NK-92 treated with Interleukin-12 subunit alpha and Interleukin-12 subunit beta, amount 100 ng/mL, for 24 hours (cell line): ENCODE measurements around the gene PNLIPRP1.

Experiments used
- DNase-seq: peaks from one replicate; lab custom pipeline; 2025; lab: John Stamatoyannopoulos, UW

Gene PNLIPRP1

DNA sequence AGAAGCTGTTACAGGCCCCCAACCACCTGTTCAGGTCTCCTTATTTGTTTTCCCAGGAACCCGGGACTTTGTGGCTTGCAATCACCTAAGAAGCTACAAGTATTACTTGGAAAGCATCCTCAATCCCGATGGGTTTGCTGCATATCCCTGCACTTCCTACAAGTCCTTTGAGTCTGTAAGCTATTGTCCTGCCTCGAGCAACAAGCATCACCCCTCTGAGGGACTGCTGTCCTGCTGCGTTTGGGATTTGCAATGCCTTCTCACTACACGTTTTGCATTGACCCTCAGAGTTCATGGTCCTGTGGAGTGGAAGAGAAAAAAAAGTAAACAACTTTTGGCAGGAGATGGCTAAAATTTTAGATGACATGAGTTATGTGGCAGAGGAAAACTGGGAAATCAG is 9.2 kb downstream of the PNLIPRP1 start:
- no peak for DNase-seq

DNA sequence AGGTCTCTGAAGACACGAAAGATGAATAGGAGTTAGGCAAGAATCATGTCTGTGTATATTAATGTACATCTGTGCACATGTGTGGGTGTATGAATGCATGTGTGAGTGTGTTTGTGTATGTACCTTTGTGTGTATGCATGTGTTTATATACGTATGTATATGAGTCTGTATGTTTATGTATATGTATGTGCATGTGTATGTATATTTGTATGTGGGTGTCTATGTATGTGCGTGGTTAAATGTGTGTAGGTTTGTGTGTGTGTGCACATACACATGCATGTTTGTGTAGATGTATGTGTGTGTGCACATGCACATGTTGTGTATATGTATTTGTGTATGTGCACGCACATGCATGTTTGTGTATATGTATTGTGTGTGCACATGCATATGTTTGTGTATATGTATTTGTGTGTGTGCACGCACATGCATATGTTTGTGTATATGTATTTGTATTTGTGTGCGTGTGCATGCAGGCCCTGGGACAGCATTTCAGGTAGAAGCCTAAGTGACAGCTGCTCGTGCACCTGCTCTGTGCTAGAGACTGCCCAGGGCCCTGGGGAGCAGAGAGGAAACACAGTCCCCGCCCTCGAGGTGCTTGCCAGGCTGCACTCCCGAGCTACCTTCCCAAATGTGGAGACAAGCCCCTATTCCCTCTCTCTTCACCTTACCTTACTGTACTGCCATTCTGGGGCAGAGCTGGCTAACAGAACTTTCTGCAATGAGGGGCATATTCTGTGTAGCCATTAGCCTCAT is 12.1 kb downstream of the PNLIPRP1 start:
- DNase-seq = no peak

DNA sequence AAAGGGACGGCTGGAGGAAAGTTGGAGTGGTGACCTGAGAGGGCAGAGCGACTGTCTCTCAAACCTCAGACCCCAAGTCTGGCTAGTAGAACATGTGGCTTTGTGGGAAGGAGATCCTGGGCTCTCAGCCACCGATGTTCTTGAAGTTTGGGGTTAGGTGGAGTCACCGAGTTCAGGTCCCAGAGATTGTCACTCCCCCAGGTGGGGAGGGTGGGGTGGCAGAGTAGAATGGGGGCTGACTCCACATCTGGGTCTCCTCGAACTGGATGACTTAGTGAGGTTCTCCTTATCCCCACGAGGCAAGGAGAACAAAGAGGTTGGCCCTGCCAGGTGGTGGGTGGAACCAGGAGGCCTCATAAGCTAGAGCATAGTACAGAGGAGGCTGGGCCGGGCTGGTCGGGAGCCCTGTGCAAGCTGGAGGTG is 15.3 kb downstream of the PNLIPRP1 start:
- DNase-seq = no peak

DNA sequence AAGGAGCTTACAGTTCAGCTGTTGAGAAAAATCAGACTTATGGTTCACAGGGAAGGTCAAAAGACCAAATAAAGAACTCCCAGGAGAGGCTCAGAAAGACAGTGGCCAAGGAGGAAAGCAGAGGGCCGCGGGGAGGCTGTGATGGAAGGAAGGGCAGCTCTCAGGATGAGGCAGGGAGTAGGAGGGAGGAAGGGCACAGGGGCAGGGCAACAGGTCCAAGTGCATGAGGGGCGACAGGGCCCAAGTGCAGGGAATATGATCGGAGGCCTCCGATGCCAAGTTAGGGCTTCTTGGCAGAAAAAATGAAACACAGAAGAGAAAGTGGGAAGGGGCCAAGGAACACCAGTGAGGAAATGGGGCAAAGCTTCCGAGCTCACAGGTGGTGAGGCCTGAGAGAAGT is 16.6 kb downstream of the PNLIPRP1 start:
- no peak for DNase-seq

DNA sequence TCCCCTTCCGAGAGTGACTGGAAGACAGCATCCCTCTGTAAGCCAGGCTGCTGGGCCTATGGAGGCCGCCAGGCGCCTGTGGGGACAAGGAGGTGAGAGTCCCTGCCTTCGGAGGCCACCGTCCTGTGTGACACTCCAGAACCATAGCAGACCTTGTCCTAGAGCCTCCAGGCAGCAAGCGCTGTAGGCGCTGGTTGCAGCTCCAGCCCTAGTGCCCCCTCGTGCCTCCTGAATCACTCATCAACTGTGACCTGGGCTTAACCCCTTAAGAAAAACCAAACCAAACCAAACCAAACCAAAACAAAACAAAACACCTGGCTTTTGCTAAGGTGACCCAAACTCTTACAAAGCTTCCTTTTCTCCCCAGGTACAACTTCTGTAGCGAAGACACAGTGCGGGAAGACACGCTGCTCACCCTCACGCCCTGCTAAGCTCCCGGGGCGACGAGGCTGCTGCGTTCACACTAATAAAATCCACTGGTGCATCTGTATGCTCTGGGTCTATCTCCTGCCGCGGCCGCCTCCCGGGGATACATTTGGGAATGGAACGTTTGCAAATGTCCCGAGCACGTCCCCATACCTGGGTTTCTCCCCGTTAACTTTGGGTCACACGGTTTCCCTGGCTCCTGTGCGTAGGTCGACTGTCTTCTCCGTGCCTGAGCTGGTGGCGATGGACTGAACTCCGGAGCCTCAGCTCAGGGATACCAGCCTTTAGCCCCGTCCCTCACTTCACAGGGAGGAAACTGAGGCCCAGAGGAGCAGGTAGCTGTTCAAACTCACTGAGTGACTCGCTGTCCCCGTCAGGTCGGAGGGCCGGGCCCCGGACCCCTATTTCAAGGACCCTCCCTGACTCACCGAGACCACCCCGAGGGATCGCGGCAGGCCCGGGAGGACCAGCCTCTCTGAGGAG is 18.2 kb downstream of the PNLIPRP1 start:
- DNase-seq = no peak

DNA sequence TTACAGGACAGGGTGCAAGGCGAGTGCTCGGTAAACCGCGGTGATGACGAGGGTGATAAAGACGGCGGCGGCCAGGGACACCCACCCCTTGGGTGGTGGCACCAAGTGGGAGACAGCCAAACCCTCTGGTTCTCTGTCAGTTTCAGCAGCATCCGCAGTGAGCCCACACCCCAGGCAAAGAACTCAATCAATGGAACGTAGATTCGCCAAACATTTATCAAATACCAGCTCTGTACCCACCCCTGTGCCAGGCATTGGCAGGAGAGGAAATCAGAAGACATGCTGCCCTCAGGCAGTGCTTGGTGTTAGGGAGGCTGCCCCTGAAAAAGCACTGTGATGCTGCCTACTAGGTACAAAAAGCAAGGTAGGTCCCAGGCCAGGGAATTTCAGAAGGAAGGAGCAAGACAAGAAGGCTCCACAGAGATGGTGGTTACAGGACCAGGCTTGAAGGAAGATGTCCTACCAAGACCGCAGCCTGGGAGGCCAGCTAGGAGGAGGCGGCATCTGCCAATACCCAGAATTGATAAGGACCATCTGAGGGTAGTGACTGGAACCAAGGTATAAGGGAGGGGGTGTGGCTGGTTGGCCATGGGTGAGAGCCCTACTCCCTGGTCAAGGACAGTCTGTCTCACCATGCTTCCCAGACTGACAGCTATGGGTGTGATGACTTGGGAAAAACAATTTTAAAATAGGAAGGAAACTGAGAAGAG is 19.8 kb downstream of the PNLIPRP1 start:
- no peak for DNase-seq

DNA sequence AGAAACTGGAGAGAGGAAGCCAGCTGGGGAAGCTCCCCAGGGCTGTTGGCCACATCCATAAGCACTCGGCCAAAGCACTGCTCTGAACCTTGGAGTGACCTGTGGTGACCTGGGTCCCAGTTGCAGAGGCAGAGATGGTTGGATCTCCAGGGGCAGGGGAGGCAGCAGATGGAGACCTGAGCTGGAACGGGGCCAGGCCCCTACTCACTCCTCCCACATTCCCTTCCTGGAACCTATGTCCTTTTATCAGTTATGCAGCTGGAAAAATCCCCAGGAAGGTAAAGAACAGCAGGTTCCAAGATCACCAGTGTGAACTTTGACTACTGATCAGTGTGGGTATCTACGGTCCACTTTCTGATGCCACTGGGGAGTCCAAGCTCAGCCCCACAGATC is 20.4 kb downstream of the PNLIPRP1 start:
- no peak for DNase-seq

DNA sequence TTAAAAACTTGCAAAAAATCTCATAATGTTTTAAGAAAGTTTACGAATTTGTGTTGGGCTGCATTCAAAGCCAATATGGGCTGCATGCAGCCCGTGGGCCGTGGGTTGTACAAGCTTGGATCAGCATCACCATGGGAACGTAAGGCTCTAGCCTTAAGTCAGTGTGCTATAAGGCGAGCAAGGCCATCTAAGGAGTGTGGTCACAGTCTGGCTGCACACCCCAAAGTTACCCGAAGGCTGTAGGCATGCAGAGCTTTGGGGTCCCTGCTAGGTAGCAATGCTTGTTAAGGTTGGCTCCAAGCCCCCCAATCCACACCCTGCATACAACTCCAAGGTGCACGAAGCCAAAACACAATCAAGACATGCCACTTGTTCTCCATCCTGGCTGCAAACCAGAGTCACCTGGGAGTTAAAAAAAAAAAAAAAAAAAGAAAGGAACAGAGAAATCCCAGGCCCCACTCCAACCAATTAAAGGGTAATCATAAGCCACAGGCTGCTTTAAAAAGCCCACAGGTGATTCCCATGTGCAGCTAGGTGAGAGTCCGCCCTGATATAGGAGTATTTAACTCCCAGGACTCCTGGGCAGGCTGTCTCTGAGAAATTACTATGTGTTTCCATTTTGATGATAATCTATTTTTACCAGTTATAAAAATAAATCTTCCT is 21.5 kb downstream of the PNLIPRP1 start:
- no peak for DNase-seq

DNA sequence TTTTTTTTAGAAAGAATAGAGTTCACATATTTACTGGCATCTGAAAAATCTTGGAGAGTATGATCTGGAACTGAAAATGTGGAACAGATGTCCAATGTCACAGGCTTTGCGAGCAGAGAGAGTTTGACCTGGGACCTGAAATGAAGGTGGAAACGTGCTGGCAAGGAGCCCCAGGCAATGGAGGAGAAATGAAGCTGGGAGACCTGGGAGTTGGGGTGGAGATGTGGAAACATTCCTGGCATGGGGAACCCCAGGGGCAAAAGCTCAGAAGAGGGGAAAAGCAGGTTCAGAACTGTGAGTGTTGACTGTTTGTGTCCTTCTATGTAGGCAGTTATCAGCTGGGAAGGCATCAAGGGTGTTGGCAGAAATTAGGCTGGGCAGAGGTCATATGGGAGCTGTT is 22.7 kb downstream of the PNLIPRP1 start:
- DNase-seq = no peak

DNA sequence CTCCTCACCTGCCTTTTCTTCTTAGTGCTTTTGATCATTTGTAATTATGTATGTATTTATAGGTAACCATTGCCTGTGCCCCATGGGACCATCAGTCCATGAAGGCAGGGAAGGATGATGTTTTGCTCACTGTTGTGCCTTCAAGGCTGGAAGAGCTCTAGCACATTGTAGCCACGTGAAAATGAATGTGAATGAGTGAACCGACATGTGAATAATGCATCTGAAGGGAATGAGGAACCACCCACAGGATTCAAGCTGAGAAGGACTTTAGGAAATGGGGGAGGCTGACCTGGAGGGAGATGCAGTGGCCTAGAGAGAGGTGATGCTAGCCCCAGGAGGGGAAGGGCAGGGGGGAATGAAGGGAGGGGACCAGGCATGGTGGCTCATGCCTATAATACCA is 24.0 kb downstream of the PNLIPRP1 start:
- no peak for DNase-seq

DNA sequence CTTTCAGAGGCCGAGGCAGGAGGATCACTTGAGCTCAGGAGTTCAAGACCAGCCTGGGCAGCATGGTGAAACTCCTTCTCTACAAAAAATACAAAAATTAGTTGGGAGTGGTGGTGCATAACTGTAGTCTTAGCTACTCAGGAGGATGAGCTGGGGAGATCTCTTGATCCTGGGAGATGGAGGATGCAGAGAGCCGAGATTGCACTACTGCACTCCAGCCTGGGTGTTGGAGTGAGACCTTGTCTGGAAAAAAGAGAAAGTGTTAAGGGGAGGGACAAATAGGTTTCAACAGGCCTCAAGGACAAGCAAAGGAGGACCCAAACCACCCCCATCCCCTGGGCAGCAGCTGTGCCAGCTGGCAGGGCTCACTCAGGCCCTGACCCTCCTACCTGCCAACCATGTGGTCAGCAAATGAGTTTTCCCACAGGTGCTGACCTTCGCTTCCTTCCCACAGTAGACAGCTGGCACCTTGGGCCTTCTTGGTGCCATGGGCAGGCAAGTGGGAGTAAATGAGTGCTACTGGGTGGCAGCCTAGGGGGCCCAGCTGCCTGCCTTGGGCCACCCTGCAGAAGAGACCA is 24.5 kb downstream of the PNLIPRP1 start:
- DNase-seq = no peak

DNA sequence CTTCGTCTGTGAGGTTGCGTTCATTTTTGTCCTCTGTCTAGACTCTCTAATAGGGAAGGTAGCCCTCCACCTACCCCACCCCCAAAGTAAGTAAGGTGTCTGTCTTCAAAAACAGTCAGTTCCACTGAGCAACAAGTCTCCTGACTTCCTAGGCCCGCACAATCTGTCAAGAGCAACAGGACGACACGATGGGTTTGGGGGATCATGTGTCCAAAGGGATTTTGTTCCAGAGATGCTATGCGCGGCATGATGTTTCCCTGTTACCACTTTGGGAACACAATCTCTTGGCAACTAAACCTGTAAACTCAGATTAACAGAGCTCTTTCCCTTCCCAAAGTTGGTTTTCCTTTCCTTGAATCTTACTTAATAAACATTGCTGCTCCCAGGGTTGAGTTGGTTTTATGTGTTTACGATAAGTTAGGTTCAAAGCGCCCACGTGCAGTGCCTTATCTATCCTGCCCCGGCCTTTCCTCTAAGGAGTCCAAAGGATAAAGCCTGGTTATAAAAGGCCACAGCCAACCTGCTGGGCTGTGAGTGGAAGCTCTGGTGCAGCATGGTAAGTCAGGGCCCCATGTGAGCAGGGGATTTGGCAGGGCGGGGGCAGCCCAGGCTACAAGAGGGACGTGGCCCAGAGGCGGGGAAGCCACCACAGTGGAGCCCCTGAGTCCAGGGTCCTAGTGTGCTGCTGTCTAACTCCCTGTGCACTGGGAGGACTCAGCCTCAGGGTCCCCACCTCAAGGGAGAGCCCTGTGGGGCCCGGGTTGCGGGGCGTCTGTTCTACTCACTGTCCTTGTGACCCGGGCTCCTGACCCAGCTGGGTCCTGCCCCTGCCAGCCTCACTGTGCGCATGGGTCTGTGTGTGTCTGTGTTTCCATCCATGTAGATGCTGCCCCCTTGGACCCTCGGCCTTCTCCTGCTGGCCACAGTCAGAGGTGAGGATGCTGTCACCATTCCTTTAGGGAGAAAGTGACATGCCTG is 30.0 kb downstream of the PNLIPRP1 start, which contains the start of gene PNLIPRP2:
TSS of gene PNLIPRP2 (plus strand) at position 531 of the 978 bp plus-strand sequence.
- no peak for DNase-seq

DNA sequence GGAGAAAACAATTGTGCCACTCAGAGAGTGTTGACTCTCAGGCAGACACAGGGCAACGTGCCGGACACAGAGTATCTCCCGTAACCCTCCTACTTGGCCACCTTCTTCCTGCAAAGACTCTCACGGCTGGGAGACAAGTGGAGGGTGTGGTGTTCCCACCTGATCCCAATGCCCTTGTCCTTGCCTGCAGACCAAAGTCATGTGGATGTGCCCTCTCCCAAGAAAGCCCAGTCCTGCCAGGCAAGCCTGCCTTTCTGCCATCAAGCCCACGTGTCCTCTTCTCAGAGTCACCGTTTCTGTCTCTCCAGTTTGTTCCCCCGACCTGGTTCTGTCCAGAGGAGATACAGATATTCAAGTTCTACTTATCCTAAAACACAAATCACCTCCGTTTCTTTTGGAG is 30.7 kb downstream of the PNLIPRP1 start:
- DNase-seq = no peak

DNA sequence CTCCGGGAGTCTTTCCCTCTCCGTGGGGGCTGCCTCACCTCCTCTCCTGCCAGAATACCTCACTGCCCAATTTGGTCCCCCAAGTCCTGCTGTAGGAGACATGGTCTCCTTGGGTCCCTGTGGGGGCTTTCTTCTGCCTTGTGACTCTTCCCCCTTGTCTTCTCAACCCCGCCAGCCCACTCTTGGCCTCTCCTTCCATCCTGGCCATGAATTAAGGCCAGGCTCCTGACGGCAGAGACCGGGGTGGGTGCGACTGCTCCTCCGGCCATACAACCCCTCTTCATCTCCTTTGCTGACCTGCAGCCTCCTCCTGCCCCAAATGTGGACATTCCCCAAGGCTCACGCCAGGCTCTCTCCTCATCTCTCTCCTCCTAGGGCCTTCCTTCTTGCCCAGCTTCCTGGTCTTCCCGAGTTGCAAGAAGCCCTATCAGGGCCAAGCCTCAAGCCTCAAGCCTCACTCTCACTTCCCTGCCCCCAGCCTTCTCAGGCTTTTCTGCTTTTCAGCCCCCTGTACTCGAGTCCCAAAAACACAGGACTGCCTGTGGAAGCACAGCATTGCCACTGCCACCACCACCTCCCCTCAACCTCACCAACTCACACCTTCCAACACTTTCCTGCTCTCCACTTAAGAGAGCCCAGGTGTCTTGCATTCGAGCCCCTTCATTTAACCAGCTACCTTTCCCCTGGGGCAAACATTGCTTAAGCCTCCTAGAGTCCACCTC is 31.3 kb downstream of the PNLIPRP1 start:
- DNase-seq = no peak

DNA sequence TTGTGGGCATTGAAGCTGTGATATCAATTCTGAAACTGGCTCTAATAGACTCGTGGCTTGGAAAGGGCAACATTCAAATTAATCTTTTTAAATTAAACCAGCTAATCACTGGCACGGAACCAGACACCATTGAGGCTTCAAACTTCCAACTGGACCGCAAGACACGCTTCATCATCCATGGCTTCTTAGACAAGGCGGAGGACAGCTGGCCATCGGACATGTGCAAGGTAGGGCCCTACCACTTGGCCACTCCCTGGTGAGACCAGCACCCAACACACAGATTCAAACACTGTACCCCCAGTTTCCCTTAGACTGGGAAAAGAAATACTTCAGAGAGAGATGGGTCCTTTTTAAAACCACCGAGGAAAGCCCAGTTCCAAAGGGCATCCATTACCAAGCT is 35.1 kb downstream of the PNLIPRP1 start:
- DNase-seq = no peak

DNA sequence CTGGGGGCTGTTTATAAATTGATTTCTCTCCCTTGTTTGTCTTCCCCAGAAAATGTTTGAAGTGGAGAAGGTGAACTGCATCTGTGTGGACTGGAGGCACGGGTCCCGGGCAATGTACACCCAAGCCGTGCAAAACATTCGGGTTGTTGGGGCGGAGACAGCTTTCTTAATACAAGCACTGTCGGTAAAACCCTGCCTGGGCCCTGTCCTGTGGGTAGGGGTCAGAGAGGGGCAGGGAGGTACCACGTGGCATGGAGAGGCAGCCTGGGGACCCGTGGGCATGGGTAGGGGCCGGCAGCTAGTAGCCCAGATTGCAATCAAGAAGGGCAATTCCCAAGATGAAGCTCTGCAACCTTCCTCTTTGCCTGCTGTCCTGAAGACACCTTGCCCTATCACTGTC is 36.1 kb downstream of the PNLIPRP1 start:
- DNase-seq = no peak

DNA sequence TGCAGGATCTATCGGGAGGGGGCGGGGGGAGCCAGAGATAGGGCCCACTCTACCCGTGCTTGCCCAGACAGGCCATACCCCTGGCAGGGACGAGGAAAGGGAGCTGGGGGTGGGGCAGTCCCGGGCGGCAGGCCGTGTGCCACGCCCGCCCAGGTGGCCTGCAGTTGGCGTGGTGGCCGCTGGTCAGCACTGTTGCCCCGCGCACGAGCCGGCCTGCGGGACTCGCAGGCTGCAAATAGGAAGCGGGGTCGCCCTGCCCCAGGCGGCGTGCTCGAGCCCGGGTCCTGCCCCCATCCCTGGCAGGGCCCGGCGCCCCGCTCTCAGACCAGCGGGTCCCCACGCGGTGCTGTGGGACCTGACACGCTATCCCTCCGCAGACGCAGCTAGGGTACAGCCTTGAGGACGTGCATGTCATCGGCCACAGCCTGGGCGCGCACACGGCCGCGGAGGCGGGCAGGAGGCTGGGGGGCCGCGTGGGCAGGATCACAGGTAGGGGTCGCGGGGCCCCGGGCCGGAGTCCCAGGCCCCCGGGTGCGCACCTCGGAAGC is 36.7 kb downstream of the PNLIPRP1 start:
- no peak for DNase-seq

DNA sequence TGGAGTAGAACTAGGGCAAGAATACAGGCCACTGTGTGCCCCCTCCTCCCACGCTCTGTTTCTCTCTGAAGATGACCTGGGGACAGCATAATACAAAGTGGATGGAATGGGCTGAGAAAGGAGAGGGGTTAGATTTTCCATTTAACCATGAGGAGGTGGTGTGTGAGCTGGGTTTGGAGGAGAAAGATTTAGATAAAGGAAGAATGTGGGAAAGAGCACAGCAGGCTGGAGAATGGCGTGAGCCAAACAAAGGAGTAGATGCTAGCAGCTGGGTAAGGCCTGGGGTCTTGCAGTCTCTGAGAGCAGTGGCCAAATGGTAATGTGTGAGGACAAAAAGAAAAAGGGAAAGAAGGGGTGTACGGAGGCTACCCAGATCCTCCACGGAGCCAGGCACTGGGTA is 38.6 kb downstream of the PNLIPRP1 start:
- no peak for DNase-seq

DNA sequence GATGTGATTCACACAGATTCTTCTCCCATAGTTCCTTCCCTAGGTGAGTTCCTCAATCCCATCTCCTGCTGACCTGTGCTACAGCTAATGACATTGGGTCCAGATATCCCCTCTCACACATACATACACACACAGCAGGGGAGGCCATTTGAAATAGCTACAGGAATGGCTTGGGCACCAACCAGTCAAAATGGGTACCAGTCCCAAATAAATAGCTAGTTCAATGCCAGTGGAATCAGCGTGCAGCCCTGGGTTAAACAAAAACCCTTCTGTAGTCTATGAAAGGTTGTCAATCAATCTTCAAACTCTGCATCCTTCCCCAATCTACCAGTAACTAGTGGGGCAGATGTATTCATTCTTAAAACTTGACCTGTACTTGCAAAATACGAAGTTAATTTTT is 39.3 kb downstream of the PNLIPRP1 start:
- no peak for DNase-seq
